ENCODE measurements around the gene MTHFR.
"Not testable (repeated sequence)": the region's sequence is repeated elsewhere in the genome, so short reads cannot be mapped to it uniquely, and the experiment has no call there.

MTHFR gene

DNA sequence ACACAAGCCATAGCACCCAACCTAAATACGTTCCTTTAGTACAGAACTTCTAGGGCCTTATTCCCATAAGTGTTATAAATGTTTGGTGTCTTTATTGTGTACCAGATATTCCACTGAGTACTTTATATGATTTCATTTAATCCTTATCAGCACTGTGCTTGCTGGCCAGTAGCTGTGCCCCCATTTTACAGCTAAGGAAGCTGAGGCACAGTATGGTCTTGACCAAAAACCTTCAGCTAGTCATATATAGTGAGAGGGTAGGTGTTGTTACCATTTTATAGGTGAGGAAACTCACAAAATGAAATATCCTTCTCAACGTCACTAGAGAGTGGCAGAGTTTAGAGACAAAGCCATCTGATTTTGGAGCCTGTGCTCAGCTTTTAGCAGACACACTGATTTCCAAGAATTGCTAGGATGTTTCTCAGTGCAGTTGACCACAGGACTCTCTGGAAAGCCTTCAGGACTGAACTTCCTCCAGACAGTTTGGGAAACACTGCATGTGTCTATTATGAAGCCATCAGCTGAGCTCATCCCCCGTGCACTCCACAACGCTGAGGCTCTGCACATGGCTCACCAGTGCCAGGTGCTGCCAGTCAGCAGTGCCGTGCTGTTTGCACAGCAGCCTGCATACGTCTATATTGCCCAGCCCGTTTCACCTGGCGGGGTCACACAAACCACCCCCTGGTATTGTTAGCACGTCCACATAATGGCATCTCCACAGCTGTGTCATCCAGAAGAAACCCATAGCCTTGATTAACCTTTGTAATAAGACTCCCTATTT is 26.4 kb upstream of the MTHFR start:
- no peak for DNase-seq

DNA sequence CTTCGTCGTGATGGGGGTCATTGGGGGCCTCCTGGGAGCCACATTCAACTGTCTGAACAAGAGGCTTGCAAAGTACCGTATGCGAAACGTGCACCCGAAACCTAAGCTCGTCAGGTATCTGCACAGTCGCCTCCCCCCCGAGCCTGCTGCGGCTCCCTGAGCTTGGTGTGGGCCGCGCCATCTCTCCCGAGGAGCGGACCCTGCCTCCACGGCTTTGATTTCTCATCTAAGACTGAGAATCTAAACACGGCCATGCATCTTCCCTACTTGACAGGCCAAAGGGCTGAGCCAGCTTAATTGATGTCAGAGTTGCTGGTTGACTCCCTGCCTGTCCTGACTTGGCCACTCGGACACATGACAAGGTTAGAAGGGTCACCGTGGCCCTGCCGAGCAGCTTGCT is 22.7 kb upstream of the MTHFR start:
- no peak for DNase-seq

DNA sequence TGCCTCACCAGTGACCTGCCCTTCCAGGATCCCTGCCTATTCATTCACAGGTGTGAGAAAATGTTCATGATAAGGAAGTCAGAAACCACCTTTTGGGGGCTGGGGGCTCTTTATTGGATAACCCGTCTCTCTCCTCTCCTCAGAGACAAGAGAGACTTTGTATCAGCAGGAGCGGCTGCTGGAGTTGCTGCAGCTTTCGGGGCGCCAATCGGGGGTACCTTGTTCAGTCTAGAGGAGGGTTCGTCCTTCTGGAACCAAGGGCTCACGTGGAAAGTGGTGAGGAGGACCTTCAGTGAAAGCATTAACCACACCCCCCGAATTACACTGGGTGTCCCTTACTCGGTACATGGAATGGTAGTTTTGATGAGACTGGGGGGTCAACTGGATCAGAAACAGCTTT is 21.2 kb upstream of the MTHFR start:
- no peak for DNase-seq

DNA sequence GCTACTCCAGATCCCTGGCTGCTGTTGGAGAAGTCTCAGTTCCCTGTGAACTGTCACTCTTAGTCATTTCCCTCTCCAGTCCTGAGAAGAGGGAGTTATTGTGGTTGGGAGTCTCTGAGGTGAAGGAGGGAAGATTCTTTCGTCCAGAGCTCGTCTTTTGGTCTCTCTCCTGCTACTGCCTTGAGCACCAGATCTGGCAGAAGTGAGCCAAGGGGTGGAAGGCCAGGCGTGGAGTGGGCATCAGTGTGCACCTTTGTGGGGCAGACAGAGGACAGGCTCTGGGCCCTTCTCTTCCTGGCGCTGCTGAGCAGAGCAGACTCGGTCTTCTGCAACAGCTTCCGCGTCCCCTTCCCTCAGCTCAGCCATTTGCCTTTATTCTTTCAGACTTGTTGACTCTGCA is 19.4 kb upstream of the MTHFR start:
- no peak for DNase-seq

DNA sequence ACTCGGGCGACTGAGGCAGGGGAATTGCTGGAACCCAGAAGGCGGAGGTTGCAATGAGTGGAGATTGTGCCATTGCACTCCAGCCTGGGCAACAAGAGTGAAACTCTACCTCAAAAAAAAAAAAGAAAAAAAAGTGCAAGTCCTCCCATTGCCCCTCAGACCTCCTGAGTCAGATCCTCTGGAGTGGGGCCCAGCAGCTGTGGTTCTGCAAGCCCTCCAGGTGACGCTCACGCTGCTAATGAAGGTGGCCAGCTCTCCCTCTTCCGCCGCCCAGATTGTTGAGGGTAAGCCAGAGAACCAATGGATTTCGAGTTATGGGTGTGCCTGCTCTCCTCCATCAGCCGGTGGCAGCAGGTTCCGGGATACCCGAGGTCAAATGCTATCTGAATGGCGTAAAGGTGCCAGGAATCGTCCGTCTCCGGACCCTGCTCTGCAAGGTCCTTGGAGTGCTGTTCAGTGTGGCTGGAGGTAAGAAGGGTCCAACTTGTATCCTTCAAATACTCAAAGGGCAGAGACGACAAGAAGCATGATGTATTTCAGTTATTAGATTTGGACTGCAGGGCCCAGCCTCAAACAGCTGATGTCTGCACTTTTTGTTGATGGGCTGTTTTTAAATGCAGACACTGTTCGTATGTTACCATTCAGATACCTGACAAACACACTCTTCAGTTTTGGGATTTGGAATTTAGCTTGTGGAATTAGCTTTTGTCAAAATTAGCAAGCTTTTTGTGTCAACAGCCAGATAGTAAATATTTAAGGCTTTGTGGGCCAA is 17.8 kb upstream of the MTHFR start:
- DNase-seq = no peak

DNA sequence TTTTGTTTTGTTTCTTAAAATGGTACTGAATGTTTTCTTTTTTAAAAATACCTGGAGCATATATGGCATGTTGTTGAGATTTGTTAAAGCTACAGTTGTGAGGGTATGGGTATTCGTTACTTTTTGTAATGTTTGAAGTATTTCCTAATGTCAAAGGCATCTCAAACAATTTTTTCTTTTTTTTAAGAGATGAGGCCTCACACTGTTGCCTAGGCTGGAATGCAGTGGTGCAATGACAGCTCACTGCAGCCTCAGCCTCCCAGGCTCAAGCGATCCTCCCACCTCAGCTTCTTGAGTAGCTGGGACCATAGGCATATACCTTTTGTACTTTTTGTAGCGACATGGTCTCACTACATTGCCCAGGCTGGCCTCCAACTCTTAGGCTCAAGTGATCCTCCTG is 16.3 kb upstream of the MTHFR start:
- no peak for DNase-seq

DNA sequence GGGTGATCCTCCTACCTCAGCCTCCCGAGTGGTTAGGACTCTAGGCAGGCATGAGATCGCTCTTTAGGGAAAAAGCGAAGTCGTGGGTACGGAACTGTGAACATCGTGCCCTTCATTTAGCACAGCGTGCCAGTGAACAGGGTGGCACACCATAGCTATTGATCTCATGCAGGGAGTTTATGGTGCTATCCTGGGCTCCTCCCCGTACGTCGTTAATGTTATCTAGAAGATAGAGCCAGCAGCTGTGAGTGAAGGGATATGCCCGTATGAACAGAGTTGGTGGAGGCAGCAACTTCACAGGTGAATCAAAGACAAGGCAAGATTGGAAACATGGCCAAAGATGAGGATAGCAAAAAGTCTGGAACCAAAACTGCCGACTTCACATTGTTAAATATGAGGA is 11.4 kb upstream of the MTHFR start:
- no peak for DNase-seq

DNA sequence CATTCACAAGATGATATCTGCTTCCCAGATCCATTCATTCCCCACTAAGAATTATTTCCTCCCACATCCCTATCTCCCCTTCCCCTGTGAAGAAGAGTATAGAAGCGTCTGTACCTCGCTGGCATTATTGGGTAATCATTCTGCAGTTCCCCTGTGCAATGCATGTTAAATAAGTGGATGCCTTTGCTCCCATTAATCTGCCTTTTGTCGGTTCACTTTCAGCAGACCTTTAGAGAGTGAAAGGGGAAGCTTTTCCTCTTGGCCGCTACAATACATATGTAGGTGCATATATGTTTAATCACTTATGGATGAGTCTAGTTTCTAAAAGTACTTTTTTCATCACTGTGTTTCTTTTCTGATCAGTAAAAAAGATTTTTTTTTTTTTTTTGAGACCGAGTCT is 7.3 kb upstream of the MTHFR start:
- no peak for DNase-seq

DNA sequence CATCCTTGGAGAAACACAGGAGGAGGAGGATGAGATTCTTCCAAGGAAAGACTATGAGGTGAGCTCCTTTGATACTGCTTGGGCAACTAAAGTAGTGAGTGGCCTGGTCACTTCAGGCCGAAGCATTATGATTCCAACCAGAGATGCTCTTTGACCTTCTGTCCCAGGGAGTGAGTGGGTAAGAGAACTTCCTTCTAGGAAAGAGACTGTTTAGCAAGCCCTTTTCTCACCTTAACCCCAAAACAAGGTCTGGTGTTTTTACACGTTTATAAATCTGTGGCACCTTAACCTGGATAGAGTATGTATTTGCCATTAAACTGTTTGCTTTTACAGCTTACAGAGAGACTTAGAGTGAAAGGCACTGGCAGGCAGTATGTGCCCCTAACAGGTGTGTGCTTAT is 1.4 kb upstream of the MTHFR start:
- DNase-seq = no peak

DNA sequence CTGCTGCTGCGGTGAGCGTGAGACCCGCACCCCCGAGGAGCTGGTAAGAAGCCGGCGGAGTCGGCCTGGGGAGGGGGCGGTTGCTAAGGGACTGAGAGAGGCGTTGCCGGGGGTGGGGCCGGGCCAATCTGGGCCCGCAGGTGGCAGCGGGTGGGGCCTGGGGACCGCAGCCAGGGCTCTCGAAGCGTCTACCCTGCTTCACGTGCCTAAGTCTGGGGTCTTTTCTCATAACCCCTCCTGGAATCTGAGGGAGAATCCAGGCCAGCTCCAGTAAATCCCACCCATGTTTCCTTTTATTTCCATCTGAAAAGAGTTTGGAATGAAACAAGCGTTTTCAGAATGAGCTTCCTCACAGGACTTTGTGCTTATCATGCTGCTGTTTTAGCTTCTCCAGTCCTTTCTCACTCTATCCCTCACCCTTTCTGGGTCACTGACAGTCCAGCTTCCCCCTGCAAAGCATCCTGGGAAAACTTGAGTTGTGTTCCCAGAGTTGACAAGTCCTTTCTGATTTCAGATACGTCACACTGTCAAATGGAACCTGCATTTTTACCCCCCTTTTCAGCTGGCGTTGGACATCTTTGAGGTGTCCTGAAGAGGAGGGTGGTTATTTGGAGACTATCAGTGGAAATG is 658 bp upstream of the MTHFR start:
- DNase-seq = no peak

DNA sequence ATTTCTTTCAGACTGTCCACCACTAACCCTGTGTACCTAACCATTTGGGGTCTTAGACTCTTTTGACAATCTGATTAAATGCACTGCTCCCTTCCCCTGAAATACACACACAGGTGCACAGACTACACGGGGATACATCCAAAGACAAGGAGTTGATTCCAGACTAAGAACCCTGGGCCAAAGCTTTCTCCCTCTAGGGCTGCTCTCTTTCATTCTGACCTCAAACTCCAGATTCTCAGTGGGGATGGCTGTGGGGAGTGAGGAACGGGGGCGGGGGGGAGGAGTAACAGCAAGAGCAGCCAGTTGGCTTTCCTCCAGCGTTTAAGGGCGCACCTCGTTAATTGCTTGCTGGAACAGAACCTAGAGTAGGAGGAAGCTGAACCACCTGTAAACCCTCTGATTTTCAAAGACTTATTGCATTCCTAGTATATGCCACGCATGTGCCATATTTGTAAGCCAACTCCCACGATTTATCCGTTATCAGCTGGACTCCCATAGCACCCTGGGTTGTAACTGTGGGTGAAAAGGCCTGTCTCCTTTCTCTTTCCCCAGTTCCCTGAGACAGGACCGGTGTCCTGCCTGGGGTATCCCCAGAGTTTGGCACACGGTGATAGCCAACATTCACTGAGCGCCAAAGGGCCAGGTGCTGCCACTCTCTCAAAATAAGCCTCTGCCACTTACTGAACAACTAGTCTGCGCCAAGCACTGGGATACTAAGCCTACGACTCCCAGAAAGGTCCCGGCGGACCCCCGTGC is 920 bp downstream of the MTHFR start:
- DNase-seq = no peak

DNA sequence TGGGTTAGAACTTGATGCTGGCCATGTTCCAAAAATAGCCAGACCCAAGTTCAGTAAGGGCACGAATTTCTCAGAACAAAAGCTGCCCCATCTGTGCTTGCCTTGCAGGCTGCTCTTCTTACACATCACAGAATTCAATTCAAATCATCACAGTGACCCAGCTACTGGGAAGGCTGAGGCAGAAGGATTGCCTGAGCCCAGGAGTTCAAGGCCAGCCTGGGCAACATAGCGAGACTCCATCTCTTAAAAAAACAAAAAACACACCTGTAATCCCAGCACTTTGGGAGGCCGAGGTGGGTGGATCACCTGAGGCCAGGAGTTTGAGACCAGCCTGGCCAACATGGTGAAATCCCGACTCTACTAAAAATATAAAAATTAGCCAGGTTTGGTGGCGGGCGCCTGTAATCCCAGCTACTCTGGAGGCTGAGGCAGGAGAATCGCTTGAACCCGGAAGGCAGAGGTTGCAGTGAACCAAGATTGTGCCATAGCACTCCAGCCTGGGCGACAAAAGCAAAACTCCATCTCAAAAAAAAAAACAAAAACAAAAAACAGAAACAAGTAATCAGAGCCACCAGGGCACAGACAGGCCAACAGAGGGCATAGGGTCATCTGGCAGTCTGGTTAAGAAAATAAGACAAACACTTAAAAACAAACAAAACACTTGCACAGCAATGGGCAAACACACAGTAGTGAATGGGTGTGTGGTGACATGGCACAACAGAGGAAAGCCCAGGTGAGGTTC is 1.7 kb downstream of the MTHFR start:
- not testable (repeated sequence) for DNase-seq

DNA sequence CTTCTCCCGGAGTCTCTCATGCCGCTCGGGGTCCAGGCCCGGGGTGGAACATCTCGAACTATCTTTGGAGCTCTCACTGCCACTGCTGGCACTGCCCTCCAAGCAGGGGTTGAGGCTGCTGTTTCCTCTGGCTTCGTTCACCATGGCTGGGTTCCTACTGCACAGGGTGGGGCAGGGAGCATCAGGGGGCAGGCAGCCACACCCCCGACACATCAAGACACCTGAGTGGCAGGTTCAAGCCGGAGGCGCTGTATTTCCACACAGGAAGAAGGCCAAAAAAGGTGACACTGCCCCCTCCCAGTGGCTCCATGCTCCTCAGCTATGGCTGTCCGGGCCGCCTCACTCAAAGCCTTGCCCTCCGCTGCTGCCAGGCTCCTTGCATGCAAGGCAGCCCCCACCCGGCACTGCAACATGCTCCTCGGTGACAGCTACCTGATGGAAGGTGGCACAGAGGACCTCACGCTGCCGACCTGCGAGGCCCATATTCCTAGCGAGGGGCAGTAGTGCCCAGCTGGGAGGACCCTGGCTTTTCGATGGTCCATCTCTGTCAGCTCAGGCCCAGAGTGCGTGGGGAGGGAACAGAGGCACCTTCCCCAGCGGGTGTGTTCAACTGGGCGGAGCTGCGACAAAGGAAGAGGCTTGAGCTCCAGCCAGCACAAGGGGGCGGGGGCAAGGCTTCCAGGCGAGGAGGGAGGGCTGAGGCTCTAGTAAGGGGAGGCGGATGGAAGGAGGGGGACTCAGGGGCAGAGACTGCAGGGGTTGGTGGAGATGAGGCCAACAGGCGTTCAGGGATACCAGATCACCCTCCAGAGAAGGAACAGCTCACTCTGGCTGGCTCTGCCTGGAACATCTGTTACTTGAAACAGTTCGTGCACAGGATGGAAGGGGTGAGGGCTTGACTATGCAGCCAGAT is 2.5 kb downstream of the MTHFR start:
- no peak for DNase-seq

DNA sequence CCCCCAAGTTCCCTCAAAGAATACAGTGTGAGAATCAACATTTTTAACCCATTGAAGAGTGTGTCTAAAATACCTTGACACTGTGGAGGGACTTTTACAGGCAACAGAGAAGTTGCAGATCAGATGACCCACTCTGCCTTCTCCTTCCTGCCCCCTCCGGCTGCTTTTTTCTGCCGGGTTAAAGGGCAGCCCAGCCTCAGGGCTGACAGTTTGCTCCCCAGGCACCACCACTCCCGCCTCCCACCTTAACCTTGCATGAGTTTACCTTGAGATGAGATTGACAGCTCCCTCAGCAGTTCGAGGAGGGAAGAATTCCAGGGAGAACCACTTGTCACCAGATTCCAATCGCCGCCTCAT is 3.2 kb downstream of the MTHFR start:
- DNase-seq = no peak

DNA sequence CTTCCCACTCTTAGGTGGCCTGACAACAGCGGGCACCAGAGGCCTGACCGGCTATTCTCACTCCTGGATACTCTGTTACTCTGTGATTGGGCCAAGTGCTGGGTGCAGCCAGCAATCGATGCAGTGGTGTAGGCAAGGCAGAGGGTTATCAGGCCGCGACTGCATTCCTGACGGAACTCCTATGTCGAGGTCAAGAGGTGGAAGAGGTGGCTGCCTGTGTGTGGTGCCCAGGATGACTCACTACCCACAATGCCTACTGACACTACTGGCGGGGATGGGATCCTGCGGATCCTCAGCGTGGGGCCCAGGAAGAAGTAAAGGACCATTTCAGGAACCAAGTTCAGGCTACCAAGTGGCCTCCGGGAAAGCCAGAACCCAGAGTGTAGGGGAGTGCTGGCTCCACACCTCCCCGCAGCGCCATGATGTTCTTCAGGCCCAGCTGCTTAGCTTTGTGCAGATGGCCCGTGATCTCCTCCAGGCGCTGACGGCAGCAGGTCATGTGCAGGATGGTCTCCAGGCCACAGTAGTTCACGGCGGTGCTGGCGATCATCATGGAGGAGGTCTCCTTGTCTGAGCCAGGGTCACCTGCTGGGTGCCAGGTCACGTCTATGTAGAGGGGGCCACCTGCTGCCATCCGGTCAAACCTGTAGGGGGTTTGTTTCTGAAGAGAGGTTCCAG is 4.9 kb downstream of the MTHFR start:
- no peak for DNase-seq

DNA sequence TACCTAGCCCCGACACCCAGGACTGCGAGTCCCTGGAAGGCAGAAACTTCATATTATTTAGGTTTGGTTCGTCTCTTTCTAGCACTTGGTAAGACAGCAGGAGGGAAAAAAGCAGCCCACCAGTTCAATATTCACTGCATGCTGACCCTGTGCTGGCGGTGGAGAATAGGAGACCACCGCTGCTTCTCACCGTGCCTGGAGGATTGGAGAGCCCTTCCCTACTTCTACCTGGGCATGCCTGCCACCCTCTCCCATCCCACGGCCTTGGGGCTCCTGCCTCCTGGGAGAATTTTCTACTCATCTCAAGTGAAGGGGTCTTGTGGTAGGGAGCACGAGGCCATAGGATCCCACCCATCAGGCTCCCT is 5.4 kb downstream of the MTHFR start:
- DNase-seq = no peak

DNA sequence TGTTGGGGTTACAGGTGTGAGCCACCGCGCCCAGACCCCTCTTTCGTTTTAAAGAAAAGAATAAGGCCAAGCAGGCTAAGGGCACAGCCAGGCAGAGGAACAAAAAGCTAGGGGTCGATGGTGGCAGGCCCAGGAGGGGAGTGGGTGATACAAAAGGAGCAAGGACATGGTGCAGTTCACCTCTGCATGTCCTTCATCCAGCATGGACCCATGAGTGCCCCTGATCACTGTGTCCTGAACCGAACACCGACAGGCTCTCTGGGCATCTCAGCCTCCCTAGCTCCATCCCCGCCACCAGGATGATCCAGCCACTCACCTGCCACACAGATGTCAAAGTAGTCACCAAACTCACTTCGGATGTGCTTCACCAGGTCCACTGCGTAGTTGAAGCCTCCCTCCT is 5.9 kb downstream of the MTHFR start:
- no peak for DNase-seq

DNA sequence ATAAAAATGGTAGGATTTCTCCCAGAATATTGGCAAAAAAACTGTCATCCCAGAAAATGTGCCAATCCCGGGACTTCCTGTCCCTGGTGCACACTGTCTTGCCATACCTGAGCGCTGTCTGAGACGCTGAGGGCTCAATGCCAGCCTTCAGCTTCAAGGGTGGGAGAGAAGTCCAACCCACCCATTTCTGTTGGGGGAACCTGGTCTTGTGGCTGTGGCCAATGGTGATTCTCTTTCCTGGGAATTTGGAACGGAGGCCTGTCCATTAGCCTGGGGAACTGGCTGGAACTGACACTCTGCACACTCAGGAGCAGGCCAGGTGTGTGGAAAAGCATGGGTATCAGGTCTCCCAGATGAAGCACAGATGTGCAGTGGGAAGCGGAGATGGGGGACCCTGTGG is 6.7 kb downstream of the MTHFR start:
- DNase-seq = no peak

DNA sequence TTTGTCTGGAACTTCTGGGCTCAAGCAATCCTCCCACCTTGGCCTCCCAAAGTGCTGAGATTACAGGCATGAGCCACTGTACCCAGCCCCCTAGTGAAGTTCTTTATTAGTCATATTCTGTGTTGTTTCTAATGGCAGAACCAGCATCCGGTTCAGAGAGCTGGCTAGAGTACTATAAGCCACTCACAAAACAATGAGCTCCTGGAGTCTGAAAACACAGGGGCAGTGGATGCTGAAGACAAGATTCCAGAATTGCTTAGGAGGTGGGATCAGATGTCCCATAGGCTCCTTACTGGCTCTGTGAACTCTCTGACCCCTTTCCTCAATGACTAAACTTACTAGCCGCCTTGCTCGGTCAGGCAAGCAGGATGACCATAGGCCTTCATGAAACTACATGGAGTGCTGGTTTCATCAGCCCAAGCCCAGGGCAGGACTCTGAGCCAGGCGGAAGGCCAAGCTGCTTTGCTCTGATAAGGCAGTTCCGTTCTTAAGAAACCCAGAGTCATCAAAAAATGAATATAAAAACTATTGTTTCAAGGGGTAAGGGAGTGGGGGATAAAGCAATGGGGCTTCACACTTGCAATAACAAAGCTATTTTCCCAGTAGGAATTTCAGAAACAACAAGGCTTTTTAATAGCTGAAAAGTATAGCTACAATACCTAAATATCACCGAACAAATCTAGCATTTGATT is 8.1 kb downstream of the MTHFR start:
- no peak for DNase-seq

DNA sequence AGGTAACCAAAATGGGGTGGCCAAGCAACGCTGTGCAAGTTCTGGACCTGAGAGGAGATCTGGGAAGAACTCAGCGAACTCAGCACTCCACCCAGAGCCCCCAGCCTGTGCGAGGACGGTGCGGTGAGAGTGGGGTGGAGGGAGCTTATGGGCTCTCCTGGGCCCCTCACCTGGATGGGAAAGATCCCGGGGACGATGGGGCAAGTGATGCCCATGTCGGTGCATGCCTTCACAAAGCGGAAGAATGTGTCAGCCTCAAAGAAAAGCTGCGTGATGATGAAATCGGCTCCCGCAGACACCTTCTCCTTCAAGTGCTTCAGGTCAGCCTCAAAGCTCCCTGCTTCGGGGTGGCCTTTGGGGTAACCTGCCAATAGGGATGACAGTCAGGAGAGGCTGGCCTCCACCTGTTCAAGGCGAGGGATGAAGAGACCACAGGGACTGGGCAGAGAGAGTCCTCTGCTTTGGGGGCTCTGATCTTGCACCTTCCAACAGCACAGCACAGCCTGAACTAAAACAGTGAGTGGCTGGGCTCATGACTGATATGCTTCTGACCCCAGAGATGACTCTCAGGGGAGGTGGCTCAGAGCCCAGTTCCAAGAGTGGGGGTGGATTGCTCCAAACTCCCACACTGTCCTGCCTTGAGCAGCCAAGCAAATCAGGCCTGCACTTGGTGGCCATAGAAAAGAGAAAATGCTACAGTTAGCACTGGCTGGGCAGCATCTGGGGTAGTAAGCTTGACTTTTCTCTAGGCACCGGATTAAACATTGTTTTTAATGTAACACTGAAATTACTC is 9.5 kb downstream of the MTHFR start:
- no peak for DNase-seq

Data from NCI-H1048 (cell line).